ENCODE data around the gene LRRC40. TPM values are rescaled to one million over a fixed set of nuclear protein-coding genes. Genes with fewer than 3 reads are reported as not detected.

LRRC40 gene
- total and polyA plus RNA-seq, 2 donors from 2014 or later: 7.5 to 13.3 TPM

DNA sequence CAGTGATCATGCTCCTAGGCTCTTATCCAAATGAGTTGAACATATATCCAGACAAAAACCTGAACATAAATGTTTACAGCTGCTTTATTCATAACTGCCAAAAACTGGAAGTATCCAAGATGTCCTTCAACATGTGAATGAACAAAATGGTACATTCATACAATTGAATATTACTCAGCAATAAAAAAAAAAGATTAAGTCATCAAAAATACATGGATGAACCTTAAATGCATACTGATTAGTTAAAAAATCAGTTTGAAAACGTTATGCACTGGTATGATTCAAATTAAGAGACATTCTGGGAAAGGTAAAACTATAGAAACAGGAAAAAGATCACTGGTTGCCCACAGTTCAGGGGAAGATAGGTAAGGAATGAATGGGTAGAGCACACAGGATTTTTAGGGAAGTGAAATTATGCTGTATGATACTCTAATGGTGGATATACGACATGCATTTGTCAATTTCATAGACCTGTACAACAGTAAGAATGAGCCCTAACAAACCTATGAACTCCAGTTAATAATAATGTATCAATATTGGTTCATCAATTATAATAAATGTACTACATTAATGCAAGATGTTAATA lies 3.1 kb downstream of the LRRC40 start:
- Histone ChIP-seq H3K27me3 (ENCODE audit: control insufficient read depth, insufficient read depth, low read length) (no peaks in the 10 kb centered on the region), H3K36me3 (ENCODE audit: control insufficient read depth in 2 of 3, insufficient read depth in 3 of 3, low read length in 3 of 3) (peaks cover 0 to 2% (median 0%) of the 10 kb centered on the region in 3 donors), H3K4me1 (ENCODE audit: control insufficient read depth in 2 of 3, insufficient read depth in 2 of 3, low read depth in 1 of 3, low read length in 3 of 3) (peaks cover 0 to 6% (median 5%) of the 10 kb centered on the region in 3 donors), H3K9ac (ENCODE audit: low read length in 3 of 3) (no peak overlapping the region), H3K9me3 (ENCODE audit: control insufficient read depth in 2 of 3, insufficient read depth in 1 of 3, low read length in 3 of 3) (no peaks in the 10 kb centered on the region), H3K27ac (ENCODE audit: low read depth in 2 of 2, low read length in 2 of 2) (no peak overlapping the region), H3K4me3 (ENCODE audit: low read length in 3 of 3) (no peak overlapping the region)
- no peak for DNase-seq
- no peak for FAIRE-seq
- intact Hi-C loops (cut with DNase I): no loop called here
- TF ChIP-seq, protein P1, sequence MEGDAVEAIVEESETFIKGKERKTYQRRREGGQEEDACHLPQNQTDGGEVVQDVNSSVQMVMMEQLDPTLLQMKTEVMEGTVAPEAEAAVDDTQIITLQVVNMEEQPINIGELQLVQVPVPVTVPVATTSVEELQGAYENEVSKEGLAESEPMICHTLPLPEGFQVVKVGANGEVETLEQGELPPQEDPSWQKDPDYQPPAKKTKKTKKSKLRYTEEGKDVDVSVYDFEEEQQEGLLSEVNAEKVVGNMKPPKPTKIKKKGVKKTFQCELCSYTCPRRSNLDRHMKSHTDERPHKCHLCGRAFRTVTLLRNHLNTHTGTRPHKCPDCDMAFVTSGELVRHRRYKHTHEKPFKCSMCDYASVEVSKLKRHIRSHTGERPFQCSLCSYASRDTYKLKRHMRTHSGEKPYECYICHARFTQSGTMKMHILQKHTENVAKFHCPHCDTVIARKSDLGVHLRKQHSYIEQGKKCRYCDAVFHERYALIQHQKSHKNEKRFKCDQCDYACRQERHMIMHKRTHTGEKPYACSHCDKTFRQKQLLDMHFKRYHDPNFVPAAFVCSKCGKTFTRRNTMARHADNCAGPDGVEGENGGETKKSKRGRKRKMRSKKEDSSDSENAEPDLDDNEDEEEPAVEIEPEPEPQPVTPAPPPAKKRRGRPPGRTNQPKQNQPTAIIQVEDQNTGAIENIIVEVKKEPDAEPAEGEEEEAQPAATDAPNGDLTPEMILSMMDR (IDR thresholded peaks at IDR 0.05; ENCODE audit: borderline replicate concordance, extremely low read depth, insufficient read depth): no peak

DNA sequence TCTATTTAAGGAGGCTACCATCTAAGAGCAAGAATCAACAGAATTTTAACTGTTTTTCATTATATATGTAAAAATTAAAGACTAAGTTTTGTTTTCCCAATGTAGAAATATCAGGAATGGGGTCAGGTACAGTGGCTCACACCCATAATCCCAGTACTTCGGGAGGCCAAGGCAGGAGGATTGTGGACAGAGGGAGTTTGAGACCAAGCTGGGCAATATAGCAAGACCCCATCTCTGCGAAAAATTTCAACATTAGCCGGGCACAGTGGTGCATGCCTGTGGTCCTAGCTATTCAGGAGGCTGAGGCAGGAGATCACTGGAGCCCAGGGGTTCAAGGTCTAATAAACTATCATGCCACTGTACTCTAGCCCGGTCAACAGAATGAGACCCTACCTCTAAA lies 5.3 kb downstream of the LRRC40 start:
- FAIRE-seq (no peak), DNase-seq (no peak)
- H3K9me3 ChIP-seq (ENCODE audit: control insufficient read depth in 2 of 3, insufficient read depth in 1 of 3, low read length in 3 of 3): no peaks in the 10 kb centered on the region
- H3K4me3 ChIP-seq (ENCODE audit: low read length in 3 of 3): no peak overlapping the region
- intact Hi-C loops (cut with DNase I): no loop called here
- no peak overlapping the region for H3K27ac ChIP-seq (ENCODE audit: low read depth in 2 of 2, low read length in 2 of 2)
- H3K9ac ChIP-seq (ENCODE audit: low read length in 3 of 3): no peak overlapping the region
- peaks cover 0 to 6% (median 5%) of the 10 kb centered on the region in 3 donors for H3K4me1 ChIP-seq (ENCODE audit: control insufficient read depth in 2 of 3, insufficient read depth in 2 of 3, low read depth in 1 of 3, low read length in 3 of 3)
- H3K36me3 ChIP-seq (ENCODE audit: control insufficient read depth in 2 of 3, insufficient read depth in 3 of 3, low read length in 3 of 3): peaks cover 0 to 2% (median 0%) of the 10 kb centered on the region in 3 donors
- H3K27me3 ChIP-seq (ENCODE audit: control insufficient read depth, insufficient read depth, low read length): no peaks in the 10 kb centered on the region
- TF ChIP-seq, protein P1 (IDR thresholded peaks at IDR 0.05; ENCODE audit: borderline replicate concordance, extremely low read depth, insufficient read depth): no peak

DNA sequence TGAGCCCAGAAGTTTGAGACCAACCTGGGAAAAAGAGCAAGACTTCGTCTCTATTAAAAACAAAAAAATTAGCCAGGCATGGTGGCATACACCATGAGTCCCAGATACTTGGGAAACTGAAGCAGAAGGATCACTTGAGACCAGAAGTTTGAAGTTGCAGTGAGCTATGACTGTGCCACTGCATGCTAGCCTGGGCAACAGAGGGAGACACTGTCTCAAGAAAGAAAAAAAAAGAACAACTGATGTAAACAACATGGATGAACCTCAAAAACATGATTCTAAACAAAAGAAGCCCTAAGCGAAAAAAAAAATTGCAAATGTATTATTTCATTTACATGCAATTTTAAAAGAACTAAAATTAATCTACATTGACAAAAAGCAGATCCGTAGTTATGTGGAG lies 9.0 kb downstream of the LRRC40 start:
- DNase-seq (no peak), FAIRE-seq (no peak)
- no peak overlapping the region for H3K27ac ChIP-seq (ENCODE audit: low read depth in 2 of 2, low read length in 2 of 2)
- H3K36me3 ChIP-seq (ENCODE audit: control insufficient read depth in 2 of 3, insufficient read depth in 3 of 3, low read length in 3 of 3): peaks cover 0 to 2% (median 0%) of the 10 kb centered on the region in 3 donors
- TF ChIP-seq, protein P1 (IDR thresholded peaks at IDR 0.05; ENCODE audit: borderline replicate concordance, extremely low read depth, insufficient read depth): no peak
- intact Hi-C loops (cut with DNase I): no loop called here
- H3K9me3 ChIP-seq (ENCODE audit: control insufficient read depth in 2 of 3, insufficient read depth in 1 of 3, low read length in 3 of 3): peaks cover 0 to 2% (median 0%) of the 10 kb centered on the region in 3 donors
- no peaks in the 10 kb centered on the region for H3K27me3 ChIP-seq (ENCODE audit: control insufficient read depth, insufficient read depth, low read length)
- no peak overlapping the region for H3K9ac ChIP-seq (ENCODE audit: low read length in 3 of 3)
- no peaks in the 10 kb centered on the region for H3K4me1 ChIP-seq (ENCODE audit: control insufficient read depth in 2 of 3, insufficient read depth in 2 of 3, low read depth in 1 of 3, low read length in 3 of 3)
- H3K4me3 ChIP-seq (ENCODE audit: low read length in 3 of 3): no peak overlapping the region

Data from kidney (tissue), 14 donors.